ENCODE results near the gene OPTN. TPM values are rescaled to one million over a fixed set of nuclear protein-coding genes. Genes with fewer than 3 reads are reported as not detected.

Gene OPTN
- polyA plus RNA-seq, 1 donor from 2014 or later, result 38.2 TPM

GRCh38 chr10:13165177-13165576 is 65.2 kb downstream of the OPTN start:
- H3K4me2 ChIP-seq (ENCODE audit: low read length), result no peak overlapping the region
- TF ChIP-seq MXI1 (conservative IDR thresholded peaks at IDR 0.05; ENCODE audit: poor library complexity, severe bottlenecking) (no peak), CTCF (IDR thresholded peaks at IDR 0.05; ENCODE audit: poor library complexity, severe bottlenecking) (no peak), TAF1 (IDR thresholded peaks at IDR 0.05; ENCODE audit: low read depth) (no peak), EZH2 (IDR thresholded peaks at IDR 0.05; ENCODE audit: borderline replicate concordance, insufficient read depth, low read length, poor library complexity, severe bottlenecking) (no peak), RAD21 (conservative IDR thresholded peaks at IDR 0.05) (no peak), REST (IDR thresholded peaks at IDR 0.05; ENCODE audit: borderline replicate concordance) (no peak), SMC3 (conservative IDR thresholded peaks at IDR 0.05; ENCODE audit: poor library complexity) (no peak), POLR2AphosphoS5 (IDR thresholded peaks at IDR 0.05) (no peak), EP300 (conservative IDR thresholded peaks at IDR 0.05; ENCODE audit: poor library complexity, severe bottlenecking) (no peak)
- H2AFZ ChIP-seq (ENCODE audit: low read depth, low read length), result no peak overlapping the region
- no peak overlapping the region for H3K4me3 ChIP-seq (ENCODE audit: low read length)
- H4K20me1 ChIP-seq (ENCODE audit: insufficient read depth), result no peaks in the 10 kb centered on the region
- no peaks in the 10 kb centered on the region for H3K27me3 ChIP-seq (ENCODE audit: insufficient read depth, low read depth, low read length)
- no peak overlapping the region for H3K27ac ChIP-seq (ENCODE audit: low read length)
- H3K36me3 ChIP-seq (ENCODE audit: insufficient read depth, low read length), result no peaks in the 10 kb centered on the region
- no peaks in the 10 kb centered on the region for H3K9me2 ChIP-seq (ENCODE audit: insufficient read depth, low read length)
- no peaks in the 10 kb centered on the region for H3F3A ChIP-seq (ENCODE audit: insufficient read depth, low read length, poor library complexity, severe bottlenecking)
- no peaks in the 10 kb centered on the region for H3K79me2 ChIP-seq (replicated peaks; ENCODE audit: insufficient read depth, low read length)
- no peak overlapping the region for H3K9ac ChIP-seq (ENCODE audit: low read length)
- H3K9me3 ChIP-seq (ENCODE audit: low read length), result no peaks in the 10 kb centered on the region

- no peaks in the 10 kb centered on the region for H3K79me2 ChIP-seq (replicated peaks; ENCODE audit: insufficient read depth, low read length)
- H3K36me3 ChIP-seq (ENCODE audit: insufficient read depth, low read length), result no peaks in the 10 kb centered on the region
- no peak overlapping the region for H3K27ac ChIP-seq (ENCODE audit: low read length)
- no peaks in the 10 kb centered on the region for H4K20me1 ChIP-seq (ENCODE audit: insufficient read depth)
- H3K9me2 ChIP-seq (ENCODE audit: insufficient read depth, low read length), result no peaks in the 10 kb centered on the region
- H3K9ac ChIP-seq (ENCODE audit: low read length), result no peak overlapping the region
- no peak overlapping the region for H2AFZ ChIP-seq (ENCODE audit: low read depth, low read length)
- H3K4me2 ChIP-seq (ENCODE audit: low read length), result no peak overlapping the region
- no peaks in the 10 kb centered on the region for H3K27me3 ChIP-seq (ENCODE audit: insufficient read depth, low read depth, low read length)
- H3K4me3 ChIP-seq (ENCODE audit: low read length), result no peak overlapping the region
- no peaks in the 10 kb centered on the region for H3F3A ChIP-seq (ENCODE audit: insufficient read depth, low read length, poor library complexity, severe bottlenecking)
- no peaks in the 10 kb centered on the region for H3K9me3 ChIP-seq (ENCODE audit: low read length)
- no peak for TF ChIP-seq CTCF (IDR thresholded peaks at IDR 0.05; ENCODE audit: poor library complexity, severe bottlenecking)
Measured at GRCh38 chr10:13167568-13167967, 67.6 kb downstream of the OPTN start.
